Panc1 (cell line): ENCODE measurements around the gene IL2RG. TPM values are rescaled to one million over a fixed set of nuclear protein-coding genes. Genes with fewer than 3 reads are reported as not detected.

Experiments used
- ATAC-seq: fragments of 200-7000 bp; cut with Tn5 transposase; 2 replicates; pipeline ENCODE4 v1.9.1; 2020; ENCODE audit warnings: mild to moderate bottlenecking, moderate library complexity
- BruUV-seq: library from RNA; stranded (reverse); fragments of 400-500 nt; replicated peaks from 2 replicates; lab custom pipeline; 2021; lab: Mats Ljungman, UMichigan
- CTCF ChIA-PET: fragments of 300-600 bp; sonication (Branson Sonifier 250); formaldehyde crosslinking; loops from one replicate; lab custom pipeline; 2022; ENCODE audit warnings: antibody characterized with exemption; lab: Charles Lee
- POLR2A ChIA-PET: fragments of 300-600 bp; sonication (Branson Sonifier 250); formaldehyde crosslinking; loops from one replicate; lab custom pipeline; 2022; ENCODE audit warnings: antibody characterized with exemption; lab: Charles Lee
- DNase-seq: peaks from one replicate; pipeline ENCODE4 v3.0.0-alpha.2; 2010; ENCODE audit warnings: low read depth, low spot score
- H3K27ac ChIP-seq: 2 replicates; pipeline ENCODE4 v1.5.1; 2011; ENCODE audit warnings: mild to moderate bottlenecking, low read length, inconsistent platforms
- H3K27me3 ChIP-seq: fragments of 200-500 bp; sonication (Bioruptor generic); 2 replicates; pipeline ENCODE4 v1.6.0; 2014; ENCODE audit warnings: low read length, inconsistent platforms; ENCODE audit not compliant: control insufficient read depth, insufficient read depth
- H3K36me3 ChIP-seq: fragments of 200-500 bp; sonication (Bioruptor generic); 2 replicates; pipeline ENCODE4 v1.5.1; 2014; ENCODE audit warnings: inconsistent platforms, mild to moderate bottlenecking, low read length, moderate library complexity; ENCODE audit not compliant: control insufficient read depth, insufficient read depth
- H3K4me1 ChIP-seq: 2 replicates; pipeline ENCODE4 v1.5.1; 2011; ENCODE audit warnings: inconsistent platforms, mild to moderate bottlenecking, low read length, moderate library complexity; ENCODE audit not compliant: control insufficient read depth, insufficient read depth
- H3K4me3 ChIP-seq, 2 experiments: 2 replicates each; pipeline ENCODE4 v1.5.1; 2011 to 2012; ENCODE audit warnings: low read depth in 2 of 2, low read length in 2 of 2, mild to moderate bottlenecking in 2 of 2, inconsistent platforms in 1 of 2, moderate library complexity in 1 of 2
- H3K9me3 ChIP-seq: fragments of 200-500 bp; sonication (Bioruptor generic); 2 replicates; pipeline ENCODE4 v1.5.1; 2014; ENCODE audit warnings: low read depth, mild to moderate bottlenecking, inconsistent platforms, low read length, moderate library complexity; ENCODE audit not compliant: control insufficient read depth, insufficient read depth
- POLR2AphosphoS5 ChIP-seq: IDR thresholded peaks from 2 replicates; pipeline ENCODE4 v1.6.1; 2012; ENCODE audit warnings: mild to moderate bottlenecking, low read depth, low read length, moderate library complexity
- SIN3A ChIP-seq: IDR thresholded peaks from 2 replicates; pipeline ENCODE4 v1.6.1; 2012; ENCODE audit warnings: low read depth, mild to moderate bottlenecking, low read length, moderate library complexity, borderline replicate concordance; ENCODE audit not compliant: insufficient read depth
- TCF7L2 ChIP-seq: IDR thresholded peaks from 2 replicates; pipeline ENCODE4 v1.6.1; 2011; ENCODE audit warnings: mild to moderate bottlenecking, low read depth, low read length, inconsistent platforms
- in situ Hi-C: cut with HindIII; loops from 2 replicates; pipeline ENCODE4 v1.10.0; 2016; ENCODE audit warnings: low sequenced_read_pairs, low pct_unique_long_range_greater_than_20kb
- intact Hi-C: fragments of 100-400 bp; cut with micrococcal nuclease; formaldehyde crosslinking; loops from one replicate; pipeline ENCODE4 v1.10.0; 2022; ENCODE audit not compliant: unreplicated experiment
- total RNA-seq: library from RNA; stranded (reverse); gene quantifications from one replicate; pipeline ENCODE4 v1.2.1, GENCODE V29; 2021; ENCODE audit not compliant: unreplicated experiment
- TF ChIP-seq, protein P1 (sequence below): fragments of 450-650 bp; IDR thresholded peaks from 2 replicates; pipeline ENCODE4 v1.5.1; 2017; ENCODE audit warnings: mild to moderate bottlenecking
- TF ChIP-seq, protein P2 (sequence below), 2 experiments: IDR thresholded peaks; 2 replicates each; pipeline ENCODE4 v1.6.1; 2011 to 2012; ENCODE audit warnings: low read depth in 2 of 2, control low read depth in 1 of 2, low read length in 1 of 2, mild to moderate bottlenecking in 1 of 2, moderate library complexity in 1 of 2; ENCODE audit not compliant: insufficient read depth in 1 of 2

The IL2RG gene
- total RNA-seq, 1 experiment from 2014 or later, result 0.28 TPM

DNA sequence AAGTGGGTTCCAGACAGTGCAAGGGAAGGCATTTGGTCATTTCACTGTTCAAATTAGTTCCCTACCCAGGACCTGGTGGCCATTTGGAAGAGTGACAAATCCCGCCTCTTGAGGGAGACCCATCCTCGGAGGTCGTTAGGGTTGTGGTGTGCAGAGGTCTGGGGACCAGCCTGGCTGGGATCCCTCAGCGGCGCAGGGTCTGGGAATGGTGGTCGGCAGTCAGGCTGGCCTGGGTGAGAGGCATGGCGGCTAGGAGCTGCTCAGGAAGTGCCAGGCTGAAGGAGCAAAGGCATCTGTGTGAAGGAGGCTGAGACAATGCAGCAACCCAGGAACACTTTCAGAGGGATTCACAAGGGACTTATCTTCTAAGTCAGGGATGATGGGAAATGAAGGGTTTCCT, 40.0 kb upstream of the IL2RG start:
- in situ Hi-C loops (no loop called here), intact Hi-C loops (no loop called here)
- DNase-seq (no peak), ATAC-seq (no peak)
- Histone ChIP-seq H3K27me3 (no peaks in the 10 kb centered on the region), H3K36me3 (no peaks in the 10 kb centered on the region), H3K27ac (no peak overlapping the region), H3K4me3 (no peak overlapping the region), H3K4me1 (no peaks in the 10 kb centered on the region), H3K9me3 (no peaks in the 10 kb centered on the region)
- ChIA-PET POLR2A (interaction anchor here (0.7 kb wide), 1 partner anchor 132 kb away, joined by 7 read pairs; the partner anchor contains the start of gene NONO), CTCF (no interaction called here)
- no peak for TF ChIP-seq TCF7L2
- TF ChIP-seq SIN3A, result no peak
- TF ChIP-seq POLR2AphosphoS5, result no peak
- TF ChIP-seq, protein P1, sequence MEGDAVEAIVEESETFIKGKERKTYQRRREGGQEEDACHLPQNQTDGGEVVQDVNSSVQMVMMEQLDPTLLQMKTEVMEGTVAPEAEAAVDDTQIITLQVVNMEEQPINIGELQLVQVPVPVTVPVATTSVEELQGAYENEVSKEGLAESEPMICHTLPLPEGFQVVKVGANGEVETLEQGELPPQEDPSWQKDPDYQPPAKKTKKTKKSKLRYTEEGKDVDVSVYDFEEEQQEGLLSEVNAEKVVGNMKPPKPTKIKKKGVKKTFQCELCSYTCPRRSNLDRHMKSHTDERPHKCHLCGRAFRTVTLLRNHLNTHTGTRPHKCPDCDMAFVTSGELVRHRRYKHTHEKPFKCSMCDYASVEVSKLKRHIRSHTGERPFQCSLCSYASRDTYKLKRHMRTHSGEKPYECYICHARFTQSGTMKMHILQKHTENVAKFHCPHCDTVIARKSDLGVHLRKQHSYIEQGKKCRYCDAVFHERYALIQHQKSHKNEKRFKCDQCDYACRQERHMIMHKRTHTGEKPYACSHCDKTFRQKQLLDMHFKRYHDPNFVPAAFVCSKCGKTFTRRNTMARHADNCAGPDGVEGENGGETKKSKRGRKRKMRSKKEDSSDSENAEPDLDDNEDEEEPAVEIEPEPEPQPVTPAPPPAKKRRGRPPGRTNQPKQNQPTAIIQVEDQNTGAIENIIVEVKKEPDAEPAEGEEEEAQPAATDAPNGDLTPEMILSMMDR, result no peak
- TF ChIP-seq, protein P2, sequence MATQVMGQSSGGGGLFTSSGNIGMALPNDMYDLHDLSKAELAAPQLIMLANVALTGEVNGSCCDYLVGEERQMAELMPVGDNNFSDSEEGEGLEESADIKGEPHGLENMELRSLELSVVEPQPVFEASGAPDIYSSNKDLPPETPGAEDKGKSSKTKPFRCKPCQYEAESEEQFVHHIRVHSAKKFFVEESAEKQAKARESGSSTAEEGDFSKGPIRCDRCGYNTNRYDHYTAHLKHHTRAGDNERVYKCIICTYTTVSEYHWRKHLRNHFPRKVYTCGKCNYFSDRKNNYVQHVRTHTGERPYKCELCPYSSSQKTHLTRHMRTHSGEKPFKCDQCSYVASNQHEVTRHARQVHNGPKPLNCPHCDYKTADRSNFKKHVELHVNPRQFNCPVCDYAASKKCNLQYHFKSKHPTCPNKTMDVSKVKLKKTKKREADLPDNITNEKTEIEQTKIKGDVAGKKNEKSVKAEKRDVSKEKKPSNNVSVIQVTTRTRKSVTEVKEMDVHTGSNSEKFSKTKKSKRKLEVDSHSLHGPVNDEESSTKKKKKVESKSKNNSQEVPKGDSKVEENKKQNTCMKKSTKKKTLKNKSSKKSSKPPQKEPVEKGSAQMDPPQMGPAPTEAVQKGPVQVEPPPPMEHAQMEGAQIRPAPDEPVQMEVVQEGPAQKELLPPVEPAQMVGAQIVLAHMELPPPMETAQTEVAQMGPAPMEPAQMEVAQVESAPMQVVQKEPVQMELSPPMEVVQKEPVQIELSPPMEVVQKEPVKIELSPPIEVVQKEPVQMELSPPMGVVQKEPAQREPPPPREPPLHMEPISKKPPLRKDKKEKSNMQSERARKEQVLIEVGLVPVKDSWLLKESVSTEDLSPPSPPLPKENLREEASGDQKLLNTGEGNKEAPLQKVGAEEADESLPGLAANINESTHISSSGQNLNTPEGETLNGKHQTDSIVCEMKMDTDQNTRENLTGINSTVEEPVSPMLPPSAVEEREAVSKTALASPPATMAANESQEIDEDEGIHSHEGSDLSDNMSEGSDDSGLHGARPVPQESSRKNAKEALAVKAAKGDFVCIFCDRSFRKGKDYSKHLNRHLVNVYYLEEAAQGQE (IDR thresholded peaks at IDR 0.05; ENCODE audit: insufficient read depth in 1 of 2, low read depth in 2 of 2, low read length in 1 of 2), result no peak
- BruUV-seq, result no TSS peak

DNA sequence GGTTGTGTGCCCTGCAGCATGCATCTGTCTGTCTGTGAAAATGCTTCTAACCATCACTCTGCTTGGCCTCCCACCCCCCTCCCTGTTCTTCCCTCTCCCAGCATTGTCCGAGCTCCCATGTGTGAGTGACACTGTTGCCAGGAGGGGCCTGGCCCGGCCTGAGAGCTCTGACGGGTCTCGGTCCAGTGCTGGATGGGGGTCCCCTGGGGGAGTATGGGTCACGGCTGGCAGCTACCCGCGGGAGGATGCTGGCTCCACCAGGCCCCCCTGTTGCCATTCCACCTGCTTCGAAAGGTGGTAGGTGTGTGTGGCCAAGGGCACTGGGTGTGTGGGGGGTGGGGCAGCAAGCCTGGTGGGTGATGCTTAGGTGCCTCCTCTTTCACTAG, 36.9 kb upstream of the IL2RG start:
- H3K9me3 ChIP-seq, result no peaks in the 10 kb centered on the region
- DNase-seq (no peak), ATAC-seq (no peak)
- H3K4me3 ChIP-seq, result no peak overlapping the region
- no peak overlapping the region for H3K27ac ChIP-seq
- TF ChIP-seq POLR2AphosphoS5, result no peak
- no peak for TF ChIP-seq TCF7L2
- TF ChIP-seq, protein P2 (IDR thresholded peaks at IDR 0.05; ENCODE audit: insufficient read depth in 1 of 2, low read depth in 2 of 2, low read length in 1 of 2), result no peak
- TF ChIP-seq, protein P1, result no peak
- TF ChIP-seq SIN3A, result no peak
- ChIA-PET POLR2A (no interaction called here), CTCF (no interaction called here)
- BruUV-seq, result no TSS peak
- intact Hi-C loops (no loop called here), in situ Hi-C loops (no loop called here)
- no peaks in the 10 kb centered on the region for H3K27me3 ChIP-seq
- H3K4me1 ChIP-seq, result no peaks in the 10 kb centered on the region
- H3K36me3 ChIP-seq, result no peaks in the 10 kb centered on the region
